GM12878 (cell line): Measurements from ENCODE around the gene DNAJB8. TPM values are rescaled to one million over a fixed set of nuclear protein-coding genes. Genes with fewer than 3 reads are reported as not detected.

Experiments
- ATAC-seq: fragments of 200-7000 bp; cut with Tn5 transposase; 3 replicates; pipeline ENCODE4 v1.9.1; 2020; ENCODE audit warnings: mild to moderate bottlenecking, moderate library complexity
- BruUV-seq: library from RNA; stranded (reverse); fragments of 400-500 nt; replicated peaks from 2 replicates; lab custom pipeline; 2021; lab: Mats Ljungman, UMichigan
- CTCF ChIA-PET: fragments of 300-600 bp; sonication (Branson Sonifier 250); formaldehyde crosslinking; extraction: SDS; loops from one replicate; lab custom pipeline; 2021; ENCODE audit warnings: inconsistent platforms; lab: Yijun Ruan, JAX
- POLR2A ChIA-PET: fragments of 350-600 bp; formaldehyde crosslinking; extraction: SDS; loops from one replicate; lab custom pipeline; 2021; ENCODE audit warnings: inconsistent platforms; lab: Charles Lee
- RAD21 ChIA-PET: fragments of 300-600 bp; sonication (Branson Sonifier 250); formaldehyde crosslinking; loops from one replicate; lab custom pipeline; 2023; ENCODE audit warnings: antibody characterized with exemption; ENCODE audit not compliant: unreplicated experiment; lab: Charles Lee
- SMC1A ChIA-PET: fragments of 300-600 bp; sonication (Branson Sonifier 250); formaldehyde crosslinking; loops from one replicate; lab custom pipeline; 2023; ENCODE audit not compliant: unreplicated experiment, uncharacterized antibody; lab: Charles Lee
- DNase-seq: peaks from one replicate; pipeline ENCODE4 v3.0.0-alpha.2; 2011; ENCODE audit warnings: low read depth, low spot score
- FAIRE-seq: peaks from 3 replicates; lab custom pipeline; 2011; peaks lifted over from hg19 to GRCh38; lab: Jason Lieb, UNC
- H2AFZ ChIP-seq: 2 replicates; pipeline ENCODE4 v1.6.0; 2011; ENCODE audit warnings: low read depth, low read length, control low read depth; ENCODE audit not compliant: control insufficient read depth
- H3K27ac ChIP-seq: 2 replicates; pipeline ENCODE4 v1.5.1; 2011; ENCODE audit warnings: control low read depth; ENCODE audit not compliant: control insufficient read depth, insufficient read depth
- H3K27me3 ChIP-seq, 2 experiments: replicated peaks in 1 of 2; 2 replicates each; pipeline versions ENCODE4 v1.6.0 to v1.6.1; 2011; ENCODE audit warnings: low read length in 1 of 2; ENCODE audit not compliant: control insufficient read depth in 2 of 2, insufficient read depth in 2 of 2
- H3K36me3 ChIP-seq, 2 experiments: 2 replicates each; pipeline ENCODE4 v1.5.1; 2011; ENCODE audit warnings: low read length in 1 of 2; ENCODE audit not compliant: control insufficient read depth in 2 of 2, insufficient read depth in 2 of 2
- H3K4me1 ChIP-seq: 2 replicates; pipeline ENCODE4 v1.6.1; 2011; ENCODE audit warnings: mild to moderate bottlenecking, low read length, moderate library complexity, mixed read lengths; ENCODE audit not compliant: control insufficient read depth, insufficient read depth
- H3K4me2 ChIP-seq: 2 replicates; pipeline ENCODE4 v1.6.0; 2011; ENCODE audit warnings: control low read depth; ENCODE audit not compliant: control insufficient read depth, insufficient read depth
- H3K4me3 ChIP-seq: fragments of 200-600 bp; sonication (generic); 2 replicates; pipeline ENCODE4 v1.5.1; 2016
- H3K79me2 ChIP-seq: 2 replicates; pipeline ENCODE4 v1.6.0; 2011; ENCODE audit warnings: low read length; ENCODE audit not compliant: control insufficient read depth, insufficient read depth
- H3K9ac ChIP-seq: 2 replicates; pipeline ENCODE4 v1.8.0; 2011; ENCODE audit warnings: low read length, control low read depth, mixed read lengths; ENCODE audit not compliant: control insufficient read depth, insufficient read depth
- H3K9me3 ChIP-seq: replicated peaks from 3 replicates; pipeline ENCODE4 v1.5.1; 2011; ENCODE audit warnings: mild to moderate bottlenecking, low read length; ENCODE audit not compliant: control insufficient read depth, insufficient read depth
- H4K20me1 ChIP-seq: 2 replicates; pipeline ENCODE4 v1.6.0; 2011; ENCODE audit not compliant: control insufficient read depth, insufficient read depth
- CBX3 ChIP-seq: fragments of 200-600 bp; sonication (generic); IDR thresholded peaks from 2 replicates; pipeline ENCODE4 v1.6.1; 2016; ENCODE audit warnings: low read depth, borderline replicate concordance
- CHD4 ChIP-seq: fragments of 200-600 bp; sonication (generic); IDR thresholded peaks from 2 replicates; pipeline ENCODE4 v1.6.1; 2016; ENCODE audit warnings: mild to moderate bottlenecking
- ETV6 ChIP-seq, 2 experiments: fragments of 450-650 bp in 1 of 2; IDR thresholded peaks in 1 of 2; conservative IDR thresholded peaks in 1 of 2; 2 replicates each; pipeline ENCODE4 v1.6.1; 2014; ENCODE audit warnings: antibody characterized with exemption in 1 of 2, borderline replicate concordance in 1 of 2, low read depth in 1 of 2, mild to moderate bottlenecking in 1 of 2, moderate library complexity in 1 of 2
- EZH2 ChIP-seq: IDR thresholded peaks from 2 replicates; pipeline ENCODE4 v1.6.1; 2012; ENCODE audit warnings: low read depth, mild to moderate bottlenecking, control low read depth, inconsistent platforms, low read length, borderline replicate concordance; ENCODE audit not compliant: control insufficient read depth
- HDAC6 ChIP-seq: fragments of 200-600 bp; sonication (generic); IDR thresholded peaks from one replicate; pipeline ENCODE4 v1.8.0; 2017; ENCODE audit warnings: antibody characterized with exemption; ENCODE audit not compliant: unreplicated experiment
- HDGF ChIP-seq: fragments of 450-650 bp; IDR thresholded peaks from 2 replicates; pipeline ENCODE4 v1.6.1; 2016; ENCODE audit warnings: antibody characterized with exemption
- NBN ChIP-seq: fragments of 450-650 bp; IDR thresholded peaks from 2 replicates; pipeline ENCODE4 v1.6.1; 2016
- PAX8 ChIP-seq: fragments of 450-650 bp; IDR thresholded peaks from 2 replicates; pipeline ENCODE4 v1.6.1; 2017; ENCODE audit warnings: mild to moderate bottlenecking, moderate library complexity
- PBX3 ChIP-seq: IDR thresholded peaks from 2 replicates; pipeline ENCODE4 v1.6.1; 2011; ENCODE audit warnings: mild to moderate bottlenecking, low read depth, low read length, moderate library complexity; ENCODE audit not compliant: insufficient replicate concordance
- TBL1XR1 ChIP-seq: IDR thresholded peaks from 2 replicates; pipeline ENCODE4 v1.6.1; 2012; ENCODE audit warnings: low read depth, low read length, improper control_type of control experiment
- ZBTB11 ChIP-seq: fragments of 450-650 bp; formaldehyde crosslinking; IDR thresholded peaks from 2 replicates; pipeline ENCODE4 v1.5.0; 2022; ENCODE audit warnings: mild to moderate bottlenecking, missing genetic modification characterization
- ZNF24 ChIP-seq: fragments of 450-650 bp; IDR thresholded peaks from 2 replicates; pipeline ENCODE4 v1.6.1; 2017; ENCODE audit warnings: antibody characterized with exemption, mild to moderate bottlenecking
- ZNF274 ChIP-seq: IDR thresholded peaks from one replicate; pipeline ENCODE4 v1.8.0; 2011; ENCODE audit not compliant: insufficient read length, insufficient read depth
- ZNF384 ChIP-seq: IDR thresholded peaks from 2 replicates; pipeline ENCODE4 v1.6.1; 2012; ENCODE audit warnings: low read depth, mild to moderate bottlenecking, low read length, improper control_type of control experiment, borderline replicate concordance
- WGBS: methylation state at CpG from one replicate; pipeline ENCODE4 v1.1.6; 2016; ENCODE audit warnings: low lambda C conversion rate; ENCODE audit not compliant: insufficient replicate concordance, insufficient coverage; ENCODE audit errors: missing lambda C conversion rate; 5-methylcytosine and 5-hydroxymethylcytosine counted together
- in situ Hi-C: fragments of 300-500 bp; cut with MboI; formaldehyde crosslinking; loops from 9 replicates; pipeline ENCODE4 v1.14.3; 2018; ENCODE audit warnings: mixed read lengths
- intact Hi-C: fragments of 100-400 bp; cut with micrococcal nuclease; formaldehyde crosslinking; loops from one replicate; pipeline ENCODE4 v1.14.2; 2022; ENCODE audit not compliant: unreplicated experiment
- polyA plus RNA-seq, 11 experiments: library from polyadenylated mRNA; depleted of rRNA in 4 of 11; unstranded in 6 of 11; stranded (reverse) in 5 of 11; fragments of >200 nt; fragmentation: Nextera tagmentation in 4 of 11; fragmentation: Illumina TruSeq in 1 of 11; extraction: Ambion mirVana in 4 of 11; extraction: Trizol in 1 of 11; gene quantifications; 1 replicate in 1 of 11; 2 replicates in 10 of 11; pipeline versions ENCODE4 v1.2.1 to v1.2.3, GENCODE V29; 2011 to 2016; ENCODE audit warnings: inconsistent platforms in 2 of 11, missing spikeins in 2 of 11, low read depth in 1 of 11
- total RNA-seq, 4 experiments: library from RNA; depleted of rRNA in 3 of 4; stranded (reverse); fragments of >200 nt in 3 of 4; fragmentation: Illumina TruSeq in 1 of 4; extraction: Trizol in 1 of 4; gene quantifications; 2 replicates each; pipeline versions ENCODE4 v1.2.1 to v1.2.3, GENCODE V29; 2013 to 2021

The DNAJB8 gene
- total and polyA plus RNA-seq, 10 of the 15 experiments (the other 5 are each of a cell fraction or from before 2014, with no cell fraction given): not detected

- RAD21 ChIA-PET: interaction anchor here (1.0 kb wide), 1 partner anchor 72 kb away, joined by 3 read pairs; no protein-coding TSS in a partner anchor
- ATAC-seq: no peak
Observed at GRCh38 chr3:128425846-128426127, 40.9 kb downstream of the DNAJB8 start.

GRCh38 chr3:128425142-128425845 is 41.4 kb downstream of the DNAJB8 start:
- Histone ChIP-seq H3K9ac (no peak overlapping the region), H4K20me1 (no peaks in the 10 kb centered on the region), H3K4me3 (no peak overlapping the region), H3K4me2 (no peak overlapping the region), H3K27me3 (no peaks in the 10 kb centered on the region), H3K27ac (no peak overlapping the region), H3K9me3 (no peaks in the 10 kb centered on the region), H3K4me1 (no peaks in the 10 kb centered on the region), H3K36me3 (no peaks in the 10 kb centered on the region), H3K79me2 (no peaks in the 10 kb centered on the region), H2AFZ (no peak overlapping the region)
- no peak for FAIRE-seq
- intact Hi-C loops (loop anchor here (5.0 kb wide), 1 partner anchor 328 kb away; no protein-coding TSS in a partner anchor), in situ Hi-C loops (no loop called here)
- ChIA-PET SMC1A (no interaction called here), CTCF (interaction anchor here (0.6 to 3.7 kb wide), 8 partner anchors 11 to 778 kb away, joined by 3 to 28 read pairs (median 6); no protein-coding TSS in a partner anchor), POLR2A (no interaction called here), RAD21 (interaction anchor here (1.0 kb wide), 1 partner anchor 72 kb away, joined by 3 read pairs; no protein-coding TSS in a partner anchor)
- DNase-seq: no peak
- no peak for ATAC-seq
- BruUV-seq: no TSS peak
- 59% methylated on average over 23 of the region's 23 CpGs for WGBS
- TF ChIP-seq HDGF (no peak), TBL1XR1 (no peak), EZH2 (no peak), ZBTB11 (CRISPR knock-in tag) (no peak), ZNF274 (no peak), CBX3 (no peak), PBX3 (no peak), HDAC6 (no peak)

More at GRCh38 chr3:128425846-128426127, 40.9 kb downstream of the DNAJB8 start:
- H3K4me1 ChIP-seq: no peaks in the 10 kb centered on the region
- WGBS: 65% methylated on average over 7 of the region's 8 CpGs
- H3K4me3 ChIP-seq: no peak overlapping the region
- no peaks in the 10 kb centered on the region for H3K9me3 ChIP-seq
- H4K20me1 ChIP-seq: no peaks in the 10 kb centered on the region
- H3K27ac ChIP-seq: no peak overlapping the region
- FAIRE-seq: no peak
- ChIA-PET CTCF (interaction anchor here (1.0 to 3.7 kb wide), 8 partner anchors 11 to 199 kb away, joined by 3 to 28 read pairs (median 6); no protein-coding TSS in a partner anchor), POLR2A (no interaction called here), SMC1A (no interaction called here)
- H3K36me3 ChIP-seq: no peaks in the 10 kb centered on the region
- in situ Hi-C loops: no loop called here
- H3K4me2 ChIP-seq: no peak overlapping the region
- DNase-seq: no peak
- intact Hi-C loops: loop anchor here (1.0 to 5.0 kb wide), 3 partner anchors 73 to 328 kb away; no protein-coding TSS in a partner anchor
- TF ChIP-seq NBN (no peak), ZNF384 (no peak), ZNF24 (no peak), CHD4 (no peak), PAX8 (no peak), ETV6 (conservative IDR thresholded peaks at IDR 0.05 in 1 of 2, IDR thresholded peaks at IDR 0.05 in 1 of 2; ENCODE audit: borderline replicate concordance in 1 of 2, low read depth in 1 of 2) (no peak)
- H2AFZ ChIP-seq: no peak overlapping the region
- H3K27me3 ChIP-seq: no peaks in the 10 kb centered on the region; a peak in 1 of 4 replicates
- no peaks in the 10 kb centered on the region for H3K79me2 ChIP-seq
- no TSS peak for BruUV-seq
- H3K9ac ChIP-seq: no peak overlapping the region
